ENCODE data around the gene LMTK2.

The LMTK2 gene

GRCh38 chr7:98138672-98139071 is 32.0 kb downstream of the LMTK2 start:
- DNase-seq, result no peak

GRCh38 chr7:98142658-98143057 is 36.0 kb downstream of the LMTK2 start:
- DNase-seq, result no peak

GRCh38 chr7:98148607-98149006 is 41.9 kb downstream of the LMTK2 start:
- DNase-seq, result no peak

GRCh38 chr7:98149116-98149692 is 42.5 kb downstream of the LMTK2 start:
- DNase-seq, result no peak

GRCh38 chr7:98151884-98152283 is 45.2 kb downstream of the LMTK2 start:
- DNase-seq, result no peak

GRCh38 chr7:98156700-98157099 is 50.0 kb downstream of the LMTK2 start:
- no peak for DNase-seq

GRCh38 chr7:98157761-98158160 is 51.1 kb downstream of the LMTK2 start:
- DNase-seq, result no peak

- no peak for DNase-seq
Measured at GRCh38 chr7:98162758-98163157, 56.1 kb downstream of the LMTK2 start.

- DNase-seq, result no peak
Measured at GRCh38 chr7:98163269-98163668, 56.6 kb downstream of the LMTK2 start.

- DNase-seq, result no peak
Measured at GRCh38 chr7:98163704-98164494, 57.2 kb downstream of the LMTK2 start.

- DNase-seq, result no peak
Measured at GRCh38 chr7:98165827-98166667, 59.4 kb downstream of the LMTK2 start.

GRCh38 chr7:98166668-98166970 is 60.0 kb downstream of the LMTK2 start:
- no peak for DNase-seq

GRCh38 chr7:98167653-98168052 is 61.0 kb downstream of the LMTK2 start:
- DNase-seq, result no peak

GRCh38 chr7:98168181-98168903 is 61.7 kb downstream of the LMTK2 start:
- DNase-seq, result no peak

GRCh38 chr7:98168904-98169621 is 62.4 kb downstream of the LMTK2 start:
- DNase-seq, result no peak

- DNase-seq, result no peak
Measured at GRCh38 chr7:98170966-98171365, 64.3 kb downstream of the LMTK2 start.

GRCh38 chr7:98171449-98171848 is 64.8 kb downstream of the LMTK2 start:
- DNase-seq, result no peak

- no peak for DNase-seq
Measured at GRCh38 chr7:98174334-98175259, 67.9 kb downstream of the LMTK2 start.

GRCh38 chr7:98175260-98175940 is 68.7 kb downstream of the LMTK2 start:
- no peak for DNase-seq

GRCh38 chr7:98177553-98177952 is 70.9 kb downstream of the LMTK2 start:
- no peak for DNase-seq

GRCh38 chr7:98178321-98178720 is 71.7 kb downstream of the LMTK2 start:
- no peak for DNase-seq

Data from GOT3 (cell line).